Measurements from ENCODE around the gene MAST4.

MAST4 gene

DNA sequence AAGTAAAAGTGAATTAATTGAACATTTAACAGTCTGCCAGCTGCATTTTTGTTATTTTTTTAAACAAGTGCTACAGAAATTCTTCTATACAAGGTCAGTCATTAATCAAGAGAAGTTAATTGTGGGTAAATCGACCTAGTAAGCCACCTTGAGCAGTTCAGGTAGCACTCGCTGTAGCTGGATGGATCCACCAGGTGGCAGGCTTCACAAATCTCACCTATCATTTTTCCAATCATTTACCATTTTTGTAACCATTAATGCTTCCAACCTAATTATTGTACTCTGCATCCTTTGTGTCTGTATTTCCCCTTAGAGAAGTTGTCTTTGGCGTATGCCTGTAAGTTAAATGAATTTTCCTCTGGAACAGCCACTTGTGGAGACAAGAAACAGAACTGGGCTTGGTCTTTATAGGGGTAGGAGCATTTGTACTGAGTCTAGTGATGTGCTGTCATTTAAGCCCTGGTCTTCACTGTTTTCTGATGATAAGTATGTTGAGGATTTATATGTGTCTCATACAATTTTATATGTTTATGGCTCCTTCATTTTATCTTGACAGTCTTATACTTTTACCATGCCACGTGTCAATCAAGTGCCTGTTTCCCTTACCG lies 560.9 kb downstream of the MAST4 start:
- no peak overlapping the region for H3K27ac ChIP-seq
- ChIA-PET CTCF (interaction anchor here (0.7 to 1.9 kb wide), 7 partner anchors 9 to 1096 kb away, joined by 3 to 10 read pairs (median 4); no protein-coding TSS in a partner anchor), POLR2A (ENCODE audit: low non-redundant PET) (interaction anchor here (0.7 kb wide), 1 partner anchor 152 kb away, joined by 4 read pairs; no protein-coding TSS in a partner anchor)
- TF ChIP-seq, protein P1, sequence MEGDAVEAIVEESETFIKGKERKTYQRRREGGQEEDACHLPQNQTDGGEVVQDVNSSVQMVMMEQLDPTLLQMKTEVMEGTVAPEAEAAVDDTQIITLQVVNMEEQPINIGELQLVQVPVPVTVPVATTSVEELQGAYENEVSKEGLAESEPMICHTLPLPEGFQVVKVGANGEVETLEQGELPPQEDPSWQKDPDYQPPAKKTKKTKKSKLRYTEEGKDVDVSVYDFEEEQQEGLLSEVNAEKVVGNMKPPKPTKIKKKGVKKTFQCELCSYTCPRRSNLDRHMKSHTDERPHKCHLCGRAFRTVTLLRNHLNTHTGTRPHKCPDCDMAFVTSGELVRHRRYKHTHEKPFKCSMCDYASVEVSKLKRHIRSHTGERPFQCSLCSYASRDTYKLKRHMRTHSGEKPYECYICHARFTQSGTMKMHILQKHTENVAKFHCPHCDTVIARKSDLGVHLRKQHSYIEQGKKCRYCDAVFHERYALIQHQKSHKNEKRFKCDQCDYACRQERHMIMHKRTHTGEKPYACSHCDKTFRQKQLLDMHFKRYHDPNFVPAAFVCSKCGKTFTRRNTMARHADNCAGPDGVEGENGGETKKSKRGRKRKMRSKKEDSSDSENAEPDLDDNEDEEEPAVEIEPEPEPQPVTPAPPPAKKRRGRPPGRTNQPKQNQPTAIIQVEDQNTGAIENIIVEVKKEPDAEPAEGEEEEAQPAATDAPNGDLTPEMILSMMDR (conservative IDR thresholded peaks at IDR 0.05; ENCODE audit: low read depth): peak; percentile 95
- peak; percentile 67 for DNase-seq (ENCODE audit: low spot score)

DNA sequence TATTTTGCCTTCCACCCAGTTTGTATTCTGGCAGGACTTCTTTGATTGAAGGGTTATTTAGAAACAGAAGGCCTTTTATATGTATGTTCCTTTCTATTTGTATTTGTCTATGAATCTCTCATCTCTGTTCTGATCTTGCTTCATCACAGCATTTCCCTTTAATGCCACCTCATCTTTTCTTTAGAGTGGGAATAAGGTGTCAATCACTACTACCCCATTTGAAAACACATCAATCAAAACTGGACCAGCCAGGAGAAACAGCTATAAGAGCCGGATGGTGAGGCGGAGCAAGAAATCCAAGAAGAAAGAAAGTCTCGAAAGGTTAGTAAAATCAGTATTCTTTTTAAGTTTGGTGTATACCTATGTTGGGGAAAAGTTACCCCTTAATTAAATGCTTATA lies 564.1 kb downstream of the MAST4 start:
- no peak for DNase-seq (ENCODE audit: low spot score)
- TF ChIP-seq, protein P1 (conservative IDR thresholded peaks at IDR 0.05; ENCODE audit: low read depth): no peak
- CTCF ChIA-PET: interaction anchor here (3.2 kb wide), 1 partner anchor 49 kb away, joined by 10 read pairs; no protein-coding TSS in a partner anchor
- H3K27ac ChIP-seq: no peak overlapping the region
- POLR2A ChIA-PET (ENCODE audit: low non-redundant PET): no interaction called here

DNA sequence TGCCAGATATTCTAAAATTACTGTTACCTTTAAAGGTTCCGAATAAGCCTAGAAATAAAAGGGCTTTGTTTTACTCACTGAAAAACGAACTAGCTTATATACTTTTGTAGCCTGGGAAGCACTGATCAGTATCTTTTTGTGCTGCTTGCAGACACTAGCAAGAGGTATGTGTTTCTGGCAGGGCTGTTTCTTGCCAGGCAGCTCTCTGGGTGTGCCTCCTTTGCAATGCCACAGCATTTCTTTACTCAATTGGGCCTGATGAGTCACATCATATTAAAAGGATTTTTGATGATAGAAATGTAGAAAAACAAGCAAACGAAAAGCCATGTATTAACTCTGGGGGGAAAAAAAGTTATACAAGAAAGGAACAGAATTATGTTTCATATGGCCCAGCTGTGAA lies 564.8 kb downstream of the MAST4 start:
- POLR2A ChIA-PET (ENCODE audit: low non-redundant PET): no interaction called here
- CTCF ChIA-PET: interaction anchor here (3.2 kb wide), 1 partner anchor 48 kb away, joined by 10 read pairs; no protein-coding TSS in a partner anchor
- H3K27ac ChIP-seq: no peak overlapping the region
- TF ChIP-seq, protein P1 (conservative IDR thresholded peaks at IDR 0.05; ENCODE audit: low read depth): no peak
- DNase-seq (ENCODE audit: low spot score): peak; percentile 93

DNA sequence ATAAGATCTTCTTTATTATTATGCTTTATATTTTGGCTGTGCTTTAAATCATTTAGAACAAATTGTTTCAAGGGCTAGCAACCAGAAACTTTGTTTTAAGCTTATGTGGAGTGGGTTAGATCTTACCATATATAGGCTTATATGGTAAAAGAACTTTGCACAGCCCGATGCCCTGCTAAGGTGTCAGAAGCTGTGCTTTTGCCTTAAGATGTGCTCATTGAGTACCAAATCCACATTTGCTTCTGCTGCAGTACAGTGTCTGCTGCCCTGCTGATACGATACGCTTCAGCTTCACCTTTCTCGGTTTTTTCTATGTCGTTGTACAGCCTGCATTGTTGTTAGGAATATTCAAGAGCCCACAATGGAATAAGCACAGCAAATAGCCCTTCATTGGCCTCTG lies 565.6 kb downstream of the MAST4 start:
- POLR2A ChIA-PET (ENCODE audit: low non-redundant PET): no interaction called here
- TF ChIP-seq, protein P1 (conservative IDR thresholded peaks at IDR 0.05; ENCODE audit: low read depth): no peak
- CTCF ChIA-PET: interaction anchor here (3.2 kb wide), 1 partner anchor 48 kb away, joined by 10 read pairs; no protein-coding TSS in a partner anchor
- H3K27ac ChIP-seq: no peak overlapping the region
- DNase-seq (ENCODE audit: low spot score): no peak

GRCh38 chr5:67163231-67163756 lies 567.1 kb downstream of the MAST4 start:
- TF ChIP-seq, protein P1 (conservative IDR thresholded peaks at IDR 0.05; ENCODE audit: low read depth): no peak
- no peak overlapping the region for H3K27ac ChIP-seq
- DNase-seq (ENCODE audit: low spot score): no peak
- POLR2A ChIA-PET (ENCODE audit: low non-redundant PET): no interaction called here
- CTCF ChIA-PET: interaction anchor here (0.9 kb wide), 1 partner anchor 45 kb away, joined by 3 read pairs; no protein-coding TSS in a partner anchor

- CTCF ChIA-PET: interaction anchor here (0.7 to 0.9 kb wide), 2 partner anchors 45 to 205 kb away, joined by 3 read pairs; no protein-coding TSS in a partner anchor
- peak overlapping the region; percentile 5; the same call in 1 of the 2 replicates for H3K27ac ChIP-seq
- POLR2A ChIA-PET (ENCODE audit: low non-redundant PET): no interaction called here
- no peak for DNase-seq (ENCODE audit: low spot score)
- TF ChIP-seq, protein P1 (conservative IDR thresholded peaks at IDR 0.05; ENCODE audit: low read depth): no peak
Observed at GRCh38 chr5:67163863-67164595, 567.8 kb downstream of the MAST4 start.

All from RWPE1 (cell line).